ENCODE measurements around the gene DNAH9.

The DNAH9 gene

DNA sequence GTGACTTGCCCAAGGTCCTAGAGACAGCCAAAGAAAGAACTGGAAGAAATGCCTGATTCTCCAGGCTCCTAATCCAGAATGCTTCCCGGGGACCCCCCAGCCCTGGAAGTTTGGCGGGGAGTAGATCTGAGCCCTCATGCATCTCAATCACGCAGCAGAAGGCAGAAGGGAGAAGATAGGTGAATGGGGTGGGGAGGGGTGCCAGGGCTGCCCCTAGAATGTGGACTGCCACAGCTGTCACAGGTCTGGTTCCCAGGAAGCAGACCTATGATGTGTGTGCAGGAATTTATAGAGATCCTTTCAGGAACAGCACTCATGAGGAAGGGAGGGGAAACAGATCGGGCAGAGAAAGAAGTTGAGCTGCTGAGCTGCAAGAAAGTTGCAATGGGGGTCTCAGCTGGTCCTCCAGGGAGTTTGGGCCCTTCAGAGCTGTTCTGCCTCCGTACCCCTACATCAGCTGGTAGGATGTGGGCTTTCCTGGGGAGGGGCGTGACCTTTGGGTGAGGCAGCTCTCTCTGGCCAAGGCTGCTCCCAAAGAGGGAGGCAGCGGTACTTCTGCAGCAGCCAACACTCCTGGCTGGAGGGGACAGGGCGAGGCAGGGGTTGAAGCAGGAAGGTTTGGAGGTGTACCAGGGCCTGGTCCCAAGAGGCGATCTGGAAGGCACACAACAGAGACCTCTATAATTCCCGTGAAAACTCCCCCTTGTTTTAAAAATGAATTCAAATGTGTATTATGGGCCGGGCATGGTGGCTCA lies 43.4 kb downstream of the DNAH9 start:
- no peak for TF ChIP-seq CTCF (IDR thresholded peaks at IDR 0.05; ENCODE audit: low read depth, low read length)
- DNase-seq (ENCODE audit: extremely low read depth, low read depth): no peak

GRCh38 chr17:11642655-11643054 lies 44.4 kb downstream of the DNAH9 start:
- no peak for DNase-seq (ENCODE audit: extremely low read depth, low read depth)
- no peak for TF ChIP-seq CTCF (IDR thresholded peaks at IDR 0.05; ENCODE audit: low read depth, low read length)

DNA sequence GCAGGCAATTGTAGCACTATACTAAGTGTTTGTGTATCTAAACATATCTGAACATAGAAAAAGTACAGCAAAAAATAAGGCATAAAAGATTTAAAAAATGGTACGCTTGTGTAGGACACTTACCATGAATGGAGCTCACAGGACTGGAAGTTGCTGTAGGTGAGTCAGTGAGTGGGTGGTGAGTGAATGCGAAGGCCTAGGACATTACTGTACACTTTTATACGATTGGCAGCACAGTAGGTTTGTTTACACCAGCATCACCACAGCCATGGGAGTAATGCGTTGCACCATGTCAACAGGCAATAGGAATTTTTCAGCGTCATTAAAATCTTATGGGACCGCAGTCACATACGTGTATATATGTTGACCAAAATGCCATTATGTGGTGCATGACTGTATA lies 45.6 kb downstream of the DNAH9 start:
- no peak for DNase-seq (ENCODE audit: extremely low read depth, low read depth)
- TF ChIP-seq CTCF (IDR thresholded peaks at IDR 0.05; ENCODE audit: low read depth, low read length): no peak

DNA sequence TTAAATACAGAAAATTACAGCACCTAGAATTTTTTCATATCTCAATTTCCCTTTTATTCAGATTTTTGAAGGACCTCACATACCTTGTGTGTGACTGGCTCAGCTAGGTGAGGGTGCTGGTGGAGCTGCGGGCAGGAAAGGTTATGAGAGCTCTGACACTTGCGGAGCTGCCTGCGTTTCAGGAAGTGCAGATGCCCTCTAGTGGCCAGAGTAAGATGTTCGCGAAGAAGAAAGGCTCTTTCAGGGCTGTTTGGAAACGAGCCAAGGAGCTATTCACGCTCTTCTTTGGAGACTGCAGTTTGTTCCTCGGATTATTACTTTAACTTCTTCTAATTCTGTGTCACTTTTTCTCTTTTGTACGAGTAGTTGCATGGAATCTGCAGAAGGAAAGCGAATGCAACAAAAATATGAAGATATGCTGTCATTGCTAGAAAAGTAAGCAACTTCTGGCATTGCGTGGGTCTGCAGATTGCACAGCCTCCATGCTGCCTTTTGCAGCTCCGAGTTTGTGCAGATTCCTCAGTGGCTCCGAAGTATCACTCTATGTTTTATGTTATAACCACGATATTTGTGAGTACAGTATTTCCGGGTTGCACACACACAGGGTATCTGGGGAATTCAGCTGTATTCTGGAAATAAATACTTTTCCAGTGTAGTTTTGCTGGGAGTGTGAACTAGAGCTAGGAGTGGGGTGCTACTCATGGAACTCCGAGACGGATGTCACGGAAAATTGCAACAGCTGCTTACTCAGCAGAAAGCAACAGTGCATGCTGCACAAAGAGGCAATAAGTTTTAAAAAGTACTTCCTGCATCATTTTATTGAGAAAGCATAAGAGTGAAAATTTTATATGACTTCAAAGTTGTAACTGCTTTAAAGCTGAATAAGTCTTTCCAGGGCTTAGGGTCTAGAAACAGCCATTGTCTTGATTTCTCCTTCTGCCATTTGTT lies 46.3 kb downstream of the DNAH9 start:
- no peak for DNase-seq (ENCODE audit: extremely low read depth, low read depth)
- TF ChIP-seq CTCF (IDR thresholded peaks at IDR 0.05; ENCODE audit: low read depth, low read length): peak; percentile 35

DNA sequence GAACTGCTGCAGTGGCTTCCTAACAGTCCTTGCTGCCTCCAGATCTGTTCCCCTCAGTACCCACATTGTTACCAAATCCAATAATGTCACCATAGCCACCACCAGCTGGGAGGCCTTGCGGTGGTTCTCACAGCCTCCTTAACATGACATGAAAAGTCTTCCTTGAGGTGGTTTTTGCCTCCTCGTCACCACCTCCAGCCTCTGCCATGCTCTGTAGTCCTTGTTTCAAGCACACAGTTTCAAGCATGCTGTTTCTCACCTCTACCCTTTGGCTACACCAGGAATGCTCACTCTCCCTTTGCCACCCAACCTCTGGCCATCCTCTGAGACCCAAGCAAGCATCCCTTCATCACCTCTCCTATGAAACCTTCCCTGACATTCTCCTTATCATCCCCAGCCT lies 47.2 kb downstream of the DNAH9 start:
- TF ChIP-seq CTCF (IDR thresholded peaks at IDR 0.05; ENCODE audit: low read depth, low read length): no peak
- DNase-seq (ENCODE audit: extremely low read depth, low read depth): no peak

DNA sequence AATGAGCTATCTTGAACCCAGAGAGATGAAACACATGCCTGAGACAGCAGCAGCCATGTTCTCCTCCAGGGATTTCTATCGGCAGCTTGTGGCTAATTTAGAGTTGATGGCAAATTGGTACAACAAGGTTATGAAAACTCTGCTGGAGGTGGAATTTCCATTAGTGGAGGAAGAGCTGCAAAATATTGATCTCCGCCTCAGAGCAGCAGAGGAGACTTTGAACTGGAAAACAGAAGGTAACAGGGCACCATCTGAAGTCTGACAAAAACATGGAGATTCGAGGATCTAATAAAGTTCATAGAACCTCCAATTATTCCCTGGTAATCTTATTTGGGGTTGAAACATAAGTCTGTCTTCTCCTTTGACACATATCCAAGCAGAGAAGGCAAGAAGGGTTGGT lies 52.8 kb downstream of the DNAH9 start:
- TF ChIP-seq CTCF (IDR thresholded peaks at IDR 0.05; ENCODE audit: low read depth, low read length): no peak
- no peak for DNase-seq (ENCODE audit: extremely low read depth, low read depth)

DNA sequence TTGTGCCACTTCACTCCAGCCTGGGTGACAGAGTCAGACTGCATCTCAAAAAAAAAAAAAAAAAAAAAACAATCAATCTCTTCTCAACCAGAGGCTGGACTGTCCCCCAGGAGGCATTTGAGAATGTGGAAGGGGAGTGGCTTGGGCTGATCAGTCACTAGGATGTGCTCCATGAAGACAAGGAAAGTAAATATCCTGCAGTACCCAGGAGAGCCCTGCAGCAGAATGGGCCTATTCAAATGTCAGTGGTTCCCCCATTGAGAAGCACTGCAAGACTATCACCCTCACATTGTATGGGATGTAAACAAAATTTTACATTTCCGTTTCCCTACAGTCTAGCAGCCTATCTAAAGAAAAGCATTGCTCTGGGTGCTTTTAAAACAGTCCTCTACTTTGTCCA lies 70.3 kb downstream of the DNAH9 start:
- DNase-seq (ENCODE audit: extremely low read depth, low read depth): no peak
- TF ChIP-seq CTCF (IDR thresholded peaks at IDR 0.05; ENCODE audit: low read depth, low read length): no peak

All from AG09319 (cell line).